OCI-LY7 (cell line): ENCODE measurements around the gene EEPD1. TPM values are rescaled to one million over a fixed set of nuclear protein-coding genes. Genes with fewer than 3 reads are reported as not detected.

Source experiments
- BruUV-seq: library from RNA; stranded (reverse); fragments of 400-500 nt; replicated peaks from 2 replicates; lab custom pipeline; 2021; lab: Mats Ljungman, UMichigan
- CTCF ChIA-PET: fragments of 300-600 bp; sonication (Branson Sonifier 250); formaldehyde crosslinking; loops from one replicate; lab custom pipeline; 2022; ENCODE audit warnings: antibody characterized with exemption; ENCODE audit not compliant: unreplicated experiment; lab: Charles Lee
- POLR2A ChIA-PET: fragments of 300-600 bp; sonication (Branson Sonifier 250); formaldehyde crosslinking; loops from one replicate; lab custom pipeline; 2022; ENCODE audit warnings: antibody characterized with exemption; lab: Charles Lee
- DNase-seq: peaks from one replicate; pipeline ENCODE4 v3.0.0-alpha.2; 2015; ENCODE audit warnings: low spot score
- H2AFZ ChIP-seq: fragments of 200-600 bp; sonication (generic), shearing (Covaris generic); 2 replicates; pipeline ENCODE4 v1.6.1; 2014; ENCODE audit warnings: mild to moderate bottlenecking, antibody characterized with exemption, low read length, moderate library complexity
- H3K27ac ChIP-seq: fragments of 200-600 bp; sonication (generic); 2 replicates; pipeline ENCODE4 v1.5.1; 2014; ENCODE audit warnings: mixed run types, low read depth, mild to moderate bottlenecking, moderate library complexity, low read length, inconsistent platforms; ENCODE audit not compliant: poor library complexity, severe bottlenecking
- H3K36me3 ChIP-seq: fragments of 200-600 bp; sonication (generic); 2 replicates; pipeline ENCODE4 v1.6.1; 2014; ENCODE audit warnings: mild to moderate bottlenecking, antibody characterized with exemption, low read length, moderate library complexity, mixed read lengths; ENCODE audit not compliant: insufficient read depth
- H3K4me1 ChIP-seq: fragments of 200-600 bp; sonication (generic); 2 replicates; pipeline ENCODE4 v1.5.1; 2014; ENCODE audit warnings: mild to moderate bottlenecking, low read length; ENCODE audit not compliant: insufficient read depth, poor library complexity, severe bottlenecking
- H3K4me2 ChIP-seq: fragments of 200-600 bp; sonication (generic); 2 replicates; pipeline ENCODE4 v1.6.1; 2014; ENCODE audit warnings: mild to moderate bottlenecking, low read length
- H3K4me3 ChIP-seq: fragments of 200-600 bp; sonication (generic); 2 replicates; pipeline ENCODE4 v1.5.1; 2014; ENCODE audit warnings: mild to moderate bottlenecking, low read depth, low read length; ENCODE audit not compliant: poor library complexity, severe bottlenecking
- H3K79me2 ChIP-seq: fragments of 200-600 bp; sonication (generic); 2 replicates; pipeline ENCODE4 v1.6.1; 2016; ENCODE audit warnings: low read depth, mild to moderate bottlenecking, low read length, moderate library complexity, mixed read lengths; ENCODE audit not compliant: insufficient read depth
- H3K9me2 ChIP-seq: fragments of 200-600 bp; sonication (generic); 2 replicates; pipeline ENCODE4 v1.6.1; 2016; ENCODE audit warnings: mild to moderate bottlenecking, low read length, mixed read lengths; ENCODE audit not compliant: insufficient read depth
- H3K9me3 ChIP-seq: fragments of 200-600 bp; sonication (generic); 2 replicates; pipeline ENCODE4 v1.6.1; 2014; ENCODE audit warnings: mild to moderate bottlenecking, mixed run types, low read length, mixed read lengths
- H4K20me1 ChIP-seq: fragments of 200-600 bp; sonication (generic); 2 replicates; pipeline ENCODE4 v1.6.1; 2014; ENCODE audit warnings: mild to moderate bottlenecking, antibody characterized with exemption, low read length, moderate library complexity, mixed read lengths; ENCODE audit not compliant: insufficient read depth
- CTCF ChIP-seq: fragments of 200-600 bp; sonication (generic); conservative IDR thresholded peaks from 2 replicates; pipeline ENCODE4 v1.5.1; 2014; ENCODE audit warnings: mild to moderate bottlenecking, antibody characterized with exemption, low read length, moderate library complexity, mixed read lengths
- EZH2phosphoT487 ChIP-seq: fragments of 200-600 bp; sonication (generic); IDR thresholded peaks from 2 replicates; pipeline ENCODE4 v1.6.1; 2018; ENCODE audit warnings: low read depth, borderline replicate concordance, mild to moderate bottlenecking, mixed run types, antibody characterized with exemption, low read length, moderate library complexity, mixed read lengths
- intact Hi-C: fragments of 100-400 bp; cut with micrococcal nuclease; formaldehyde crosslinking; loops from one replicate; pipeline ENCODE4 v1.10.0; 2022; ENCODE audit not compliant: unreplicated experiment
- total RNA-seq, 2 experiments: library from RNA; depleted of rRNA in 1 of 2; stranded (reverse); fragments of >200 nt in 1 of 2; shearing (Covaris generic) in 1 of 2; gene quantifications; 2 replicates each; pipeline ENCODE4 v1.2.3, GENCODE V29; 2014 to 2022

Gene EEPD1
- total RNA-seq, 2 experiments from 2014 or later, result 1.7 to 8.1 TPM

GRCh38 chr7:36336390-36336789 is 183.3 kb downstream of the EEPD1 start:
- Histone ChIP-seq H3K27ac (no peak overlapping the region), H3K4me1 (no peaks in the 10 kb centered on the region), H4K20me1 (no peaks in the 10 kb centered on the region), H2AFZ (no peak overlapping the region), H3K9me3 (no peaks in the 10 kb centered on the region), H3K36me3 (no peaks in the 10 kb centered on the region), H3K79me2 (no peaks in the 10 kb centered on the region), H3K4me3 (no peak overlapping the region), H3K4me2 (no peak overlapping the region), H3K9me2 (no peaks in the 10 kb centered on the region)
- ChIA-PET POLR2A (interaction anchor here (0.6 kb wide), 1 partner anchor 366 kb away, joined by 5 read pairs; no protein-coding TSS in a partner anchor), CTCF (no interaction called here)
- DNase-seq, result no peak
- no TSS peak for BruUV-seq
- intact Hi-C loops, result no loop called here
- TF ChIP-seq EZH2phosphoT487 (no peak), CTCF (no peak)

- Histone ChIP-seq H3K9me3 (no peaks in the 10 kb centered on the region), H4K20me1 (no peaks in the 10 kb centered on the region), H2AFZ (no peak overlapping the region), H3K4me3 (no peak overlapping the region), H3K4me1 (no peaks in the 10 kb centered on the region), H3K79me2 (no peaks in the 10 kb centered on the region), H3K27ac (no peak overlapping the region), H3K4me2 (no peak overlapping the region), H3K36me3 (no peaks in the 10 kb centered on the region), H3K9me2 (no peaks in the 10 kb centered on the region)
- ChIA-PET CTCF (no interaction called here), POLR2A (interaction anchor here (0.6 kb wide), 1 partner anchor 130 kb away, joined by 3 read pairs; no protein-coding TSS in a partner anchor)
- BruUV-seq, result no TSS peak
- intact Hi-C loops, result no loop called here
- DNase-seq, result no peak
- TF ChIP-seq CTCF (no peak), EZH2phosphoT487 (no peak)
These were observed 185.2 kb downstream of the EEPD1 start for GRCh38 chr7:36338256-36338655.

GRCh38 chr7:36343548-36343947 is 190.5 kb downstream of the EEPD1 start:
- no peak for TF ChIP-seq CTCF
- Histone ChIP-seq H3K4me2 (no peak overlapping the region), H2AFZ (no peak overlapping the region), H3K79me2 (no peaks in the 10 kb centered on the region), H3K9me3 (no peaks in the 10 kb centered on the region), H4K20me1 (no peaks in the 10 kb centered on the region), H3K4me3 (no peak overlapping the region), H3K27ac (no peak overlapping the region), H3K36me3 (no peaks in the 10 kb centered on the region), H3K9me2 (no peaks in the 10 kb centered on the region), H3K4me1 (no peaks in the 10 kb centered on the region)
- no peak for DNase-seq
- ChIA-PET CTCF (no interaction called here), POLR2A (no interaction called here)
- no TSS peak for BruUV-seq
- intact Hi-C loops, result no loop called here
